GM12865 (cell line): ENCODE results near the gene ALDH1L1.

Experiments used
- DNase-seq: peaks from one replicate; pipeline ENCODE4 v3.0.0; 2010; ENCODE audit warnings: low read depth
- H3K4me3 ChIP-seq: 2 replicates; pipeline ENCODE4 v1.5.1; 2011; ENCODE audit warnings: mild to moderate bottlenecking, low read depth, low read length, control low read depth
- TF ChIP-seq, protein P1 (sequence below): IDR thresholded peaks from 2 replicates; pipeline ENCODE4 v1.5.1; 2011; ENCODE audit warnings: low read length, control low read depth, low read depth, inconsistent platforms; ENCODE audit not compliant: insufficient read depth; ENCODE audit errors: missing control alignments

The ALDH1L1 gene

DNA sequence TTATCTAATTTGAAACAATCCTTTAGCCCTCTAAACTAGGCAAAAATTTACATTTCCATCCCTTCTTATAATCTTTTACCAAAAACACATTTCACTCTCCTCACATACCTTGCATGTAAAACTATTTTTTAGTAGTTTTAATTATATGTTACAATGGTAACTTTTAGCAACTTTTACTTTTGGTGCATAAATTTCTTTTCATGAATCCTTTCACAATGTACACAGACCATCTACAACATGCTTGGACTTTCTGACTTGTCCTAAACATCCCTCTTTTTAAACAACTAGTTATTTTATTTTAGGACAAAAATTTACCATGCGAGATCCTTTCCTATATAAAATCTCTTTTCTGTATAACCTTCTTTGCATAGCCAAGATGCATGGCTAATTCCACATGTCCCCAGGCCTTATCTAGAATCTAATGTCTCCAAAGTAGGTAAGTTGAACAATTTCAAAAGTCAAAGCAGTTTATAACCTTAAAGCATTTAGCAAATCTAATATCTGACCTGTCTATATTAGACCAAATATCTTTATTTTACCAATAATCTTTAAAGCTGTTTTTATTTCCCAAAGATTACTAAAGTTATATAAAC lies 14.4 kb upstream of the ALDH1L1 start:
- TF ChIP-seq, protein P1, sequence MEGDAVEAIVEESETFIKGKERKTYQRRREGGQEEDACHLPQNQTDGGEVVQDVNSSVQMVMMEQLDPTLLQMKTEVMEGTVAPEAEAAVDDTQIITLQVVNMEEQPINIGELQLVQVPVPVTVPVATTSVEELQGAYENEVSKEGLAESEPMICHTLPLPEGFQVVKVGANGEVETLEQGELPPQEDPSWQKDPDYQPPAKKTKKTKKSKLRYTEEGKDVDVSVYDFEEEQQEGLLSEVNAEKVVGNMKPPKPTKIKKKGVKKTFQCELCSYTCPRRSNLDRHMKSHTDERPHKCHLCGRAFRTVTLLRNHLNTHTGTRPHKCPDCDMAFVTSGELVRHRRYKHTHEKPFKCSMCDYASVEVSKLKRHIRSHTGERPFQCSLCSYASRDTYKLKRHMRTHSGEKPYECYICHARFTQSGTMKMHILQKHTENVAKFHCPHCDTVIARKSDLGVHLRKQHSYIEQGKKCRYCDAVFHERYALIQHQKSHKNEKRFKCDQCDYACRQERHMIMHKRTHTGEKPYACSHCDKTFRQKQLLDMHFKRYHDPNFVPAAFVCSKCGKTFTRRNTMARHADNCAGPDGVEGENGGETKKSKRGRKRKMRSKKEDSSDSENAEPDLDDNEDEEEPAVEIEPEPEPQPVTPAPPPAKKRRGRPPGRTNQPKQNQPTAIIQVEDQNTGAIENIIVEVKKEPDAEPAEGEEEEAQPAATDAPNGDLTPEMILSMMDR: no peak
- no peak for DNase-seq

GRCh38 chr3:126191246-126191645 lies 10.9 kb upstream of the ALDH1L1 start:
- H3K4me3 ChIP-seq: no peak overlapping the region
- TF ChIP-seq, protein P1: no peak
- no peak for DNase-seq

More for the DNA sequence above, 14.4 kb upstream of the ALDH1L1 start:
- H3K4me3 ChIP-seq: no peak overlapping the region

DNA sequence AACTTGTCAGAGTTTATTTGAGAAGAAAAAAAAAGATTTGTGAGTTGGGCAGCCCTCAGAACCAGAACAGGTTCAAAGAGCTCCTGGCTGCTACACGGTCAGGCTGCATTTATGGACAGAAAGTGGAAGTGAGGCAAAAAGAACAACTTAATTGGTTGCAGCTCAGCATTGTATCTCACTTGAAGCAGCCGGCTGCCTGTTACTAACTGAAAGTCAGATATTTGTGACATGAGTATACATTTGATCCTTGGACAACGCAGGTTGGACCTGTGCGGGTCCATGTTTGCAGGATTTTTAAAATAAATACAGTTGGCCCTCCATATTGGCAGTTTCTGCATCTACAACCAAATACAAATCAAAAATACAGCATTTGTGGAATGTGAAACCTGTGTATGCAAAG lies 7.5 kb upstream of the ALDH1L1 start:
- DNase-seq: no peak
- TF ChIP-seq, protein P1: no peak
- H3K4me3 ChIP-seq: no peak overlapping the region

DNA sequence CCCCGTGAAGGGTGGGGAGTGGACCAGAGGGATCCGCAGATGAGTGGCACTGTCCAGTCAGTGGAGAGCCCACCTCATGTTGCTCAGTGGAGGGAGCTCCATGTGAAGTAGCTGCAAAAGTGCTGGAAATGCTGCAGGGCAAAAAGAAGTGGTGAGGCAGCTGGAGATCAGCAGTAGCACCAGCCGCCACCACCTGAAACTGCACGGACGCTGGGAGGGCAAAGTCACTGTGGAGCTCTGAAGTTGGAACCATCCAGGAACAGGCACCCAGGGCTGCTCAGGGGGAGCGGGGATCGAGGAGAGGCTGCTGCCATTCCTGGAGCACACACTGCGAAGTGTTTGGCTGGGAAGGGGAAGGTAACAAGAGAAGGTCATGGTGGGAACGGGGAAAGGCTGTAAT lies 6.4 kb upstream of the ALDH1L1 start:
- TF ChIP-seq, protein P1: no peak
- no peak overlapping the region for H3K4me3 ChIP-seq
- DNase-seq: no peak

DNA sequence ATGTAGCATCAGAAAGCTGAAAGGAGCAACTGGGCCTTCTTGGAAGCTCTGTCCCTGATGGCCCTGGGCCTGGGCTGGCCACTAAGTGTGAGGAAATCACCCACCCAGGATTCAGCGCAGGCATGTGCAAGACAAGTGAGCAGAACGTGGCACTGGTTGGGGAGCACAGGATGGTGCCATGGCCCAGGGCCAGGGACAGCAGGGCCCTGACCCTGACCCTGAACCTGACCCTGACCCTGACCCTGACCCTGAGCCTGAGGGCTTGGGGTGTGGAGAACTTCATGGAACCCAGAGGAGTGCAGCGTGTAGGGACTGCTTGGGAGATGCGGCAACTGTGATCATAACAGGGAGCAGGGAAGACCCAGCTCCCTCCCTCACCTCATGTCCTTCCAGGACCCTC lies 5.9 kb upstream of the ALDH1L1 start:
- DNase-seq: no peak
- no peak overlapping the region for H3K4me3 ChIP-seq
- TF ChIP-seq, protein P1: no peak

GRCh38 chr3:126184465-126185000 lies 4.1 kb upstream of the ALDH1L1 start:
- TF ChIP-seq, protein P1: no peak
- no peak overlapping the region for H3K4me3 ChIP-seq
- no peak for DNase-seq

DNA sequence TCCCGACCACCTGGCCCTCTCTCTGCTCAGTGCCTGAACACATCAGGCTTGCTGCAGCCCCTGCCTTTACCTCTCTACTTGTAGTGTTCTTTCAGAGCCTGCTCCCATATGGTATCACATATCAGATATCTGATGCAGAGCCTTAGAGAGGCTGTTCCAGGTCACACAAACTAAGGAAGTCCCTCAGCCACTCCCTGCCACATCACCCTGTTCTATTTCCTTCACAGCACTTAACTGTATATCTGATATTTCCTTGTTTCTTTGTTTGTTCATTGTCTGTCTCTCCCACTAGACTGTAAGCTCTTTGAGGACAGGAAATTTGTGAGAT lies 976 bp upstream of the ALDH1L1 start:
- TF ChIP-seq, protein P1: no peak
- DNase-seq: no peak
- no peak overlapping the region for H3K4me3 ChIP-seq
